ENCODE measurements around the gene ASIC3. TPM values are rescaled to one million over a fixed set of nuclear protein-coding genes. Genes with fewer than 3 reads are reported as not detected.

The ASIC3 gene
- total and polyA plus RNA-seq, 2 of the 8 experiments (the other 6 are each of a cell fraction or from before 2014, with no cell fraction given): 1.6 to 1.9 TPM

- TF ChIP-seq RNF2 (IDR thresholded peaks at IDR 0.05; ENCODE audit: borderline replicate concordance, low read depth, low read length, missing control alignments, poor library complexity, severe bottlenecking) (no peak), CTCF (IDR thresholded peaks at IDR 0.05; ENCODE audit: control extremely low read depth in 1 of 3, insufficient read depth in 1 of 3, low read depth in 1 of 3, low read length in 3 of 3) (peak in 1 of 3 experiments; percentile 4; a peak in 1 of 4 replicates), EP300 (IDR thresholded peaks at IDR 0.05; ENCODE audit: borderline replicate concordance in 1 of 2, low read depth in 2 of 2, low read length in 2 of 2) (peak in 1 of 2 experiments; percentile 79; a peak in 2 of 3 replicates), GABPA (IDR thresholded peaks at IDR 0.05; ENCODE audit: borderline replicate concordance, insufficient read depth, low read length) (peak; percentile 84; the same call in 1 of the 2 replicates), USF2 (IDR thresholded peaks at IDR 0.05; ENCODE audit: low read length) (no peak), NRF1 (IDR thresholded peaks at IDR 0.05; ENCODE audit: low read depth, low read length) (no peak), KDM1A (IDR thresholded peaks at IDR 0.05; ENCODE audit: borderline replicate concordance, low read length) (no peak), MAX (IDR thresholded peaks at IDR 0.05) (peak; percentile 100), CBX8 (IDR thresholded peaks at IDR 0.05; ENCODE audit: borderline replicate concordance, low read depth, low read length) (no peak), YY1 (IDR thresholded peaks at IDR 0.05; ENCODE audit: low read depth, low read length) (0 out of 2 replicates have a peak, but pooled peaks have one; percentile 58), SP2 (IDR thresholded peaks at IDR 0.05; ENCODE audit: low read length) (no peak), PHF8 (conservative IDR thresholded peaks at IDR 0.05; ENCODE audit: low read depth, low read length) (no peak), RBBP5 (IDR thresholded peaks at IDR 0.05; ENCODE audit: borderline replicate concordance, low read depth, low read length) (no peak), HDAC6 (IDR thresholded peaks at IDR 0.05; ENCODE audit: low read depth, low read length) (no peak)
Observed at GRCh38 chr7:151051108-151051507, 2.8 kb downstream of the ASIC3 start (continued).
